ENCODE data around the gene RAB43. TPM values are rescaled to one million over a fixed set of nuclear protein-coding genes. Genes with fewer than 3 reads are reported as not detected.

The RAB43 gene
- total RNA-seq, 1 donor from 2014 or later: 53.0 TPM

- no peak for TF ChIP-seq CTCF (IDR thresholded peaks at IDR 0.05; ENCODE audit: unreplicated experiment)
- peak overlapping the region; percentile 30 for H3K27ac Mint-ChIP-seq (ENCODE audit: unreplicated experiment)
- no peak for DNase-seq (ENCODE audit: low spot score)
Measured at GRCh38 chr3:129058441-129059200, 63.0 kb downstream of the RAB43 start.

GRCh38 chr3:129057249-129057648, 64.4 kb downstream of the RAB43 start:
- DNase-seq (ENCODE audit: low spot score): no peak
- peaks cover 5% of the 10 kb centered on the region for H3K36me3 Mint-ChIP-seq (ENCODE audit: low read depth, unreplicated experiment)
- peaks cover 6% of the 10 kb centered on the region for H3K27me3 Mint-ChIP-seq (ENCODE audit: unreplicated experiment)
- H3K9me3 Mint-ChIP-seq (ENCODE audit: unreplicated experiment): no peaks in the 10 kb centered on the region
- H3K4me3 Mint-ChIP-seq (ENCODE audit: unreplicated experiment): no peak overlapping the region
- no peak for TF ChIP-seq CTCF (IDR thresholded peaks at IDR 0.05; ENCODE audit: unreplicated experiment)
- peaks cover 43% of the 10 kb centered on the region for H3K4me1 Mint-ChIP-seq (ENCODE audit: unreplicated experiment)
- H3K27ac Mint-ChIP-seq (ENCODE audit: unreplicated experiment): no peak overlapping the region

More at GRCh38 chr3:129058441-129059200, 63.0 kb downstream of the RAB43 start:
- Mint-ChIP-seq H3K4me3 (ENCODE audit: unreplicated experiment) (no peak overlapping the region), H3K4me1 (ENCODE audit: unreplicated experiment) (peaks cover 38% of the 10 kb centered on the region), H3K36me3 (ENCODE audit: low read depth, unreplicated experiment) (peaks cover 5% of the 10 kb centered on the region), H3K27me3 (ENCODE audit: unreplicated experiment) (peaks cover 6% of the 10 kb centered on the region), H3K9me3 (ENCODE audit: unreplicated experiment) (no peaks in the 10 kb centered on the region)

GRCh38 chr3:129056451-129057173, 65.0 kb downstream of the RAB43 start:
- TF ChIP-seq CTCF (IDR thresholded peaks at IDR 0.05; ENCODE audit: unreplicated experiment): no peak
- DNase-seq (ENCODE audit: low spot score): no peak
- peak overlapping the region; percentile 22 for H3K27ac Mint-ChIP-seq (ENCODE audit: unreplicated experiment)
- no peak overlapping the region for H3K4me3 Mint-ChIP-seq (ENCODE audit: unreplicated experiment)
- no peaks in the 10 kb centered on the region for H3K9me3 Mint-ChIP-seq (ENCODE audit: unreplicated experiment)
- H3K36me3 Mint-ChIP-seq (ENCODE audit: low read depth, unreplicated experiment): peaks cover 5% of the 10 kb centered on the region
- peaks cover 6% of the 10 kb centered on the region for H3K27me3 Mint-ChIP-seq (ENCODE audit: unreplicated experiment)
- peaks cover 46% of the 10 kb centered on the region for H3K4me1 Mint-ChIP-seq (ENCODE audit: unreplicated experiment)

- H3K4me1 Mint-ChIP-seq (ENCODE audit: unreplicated experiment): peaks cover 42% of the 10 kb centered on the region
- no peak overlapping the region for H3K4me3 Mint-ChIP-seq (ENCODE audit: unreplicated experiment)
- TF ChIP-seq CTCF (IDR thresholded peaks at IDR 0.05; ENCODE audit: unreplicated experiment): no peak
- H3K9me3 Mint-ChIP-seq (ENCODE audit: unreplicated experiment): no peaks in the 10 kb centered on the region
- peaks cover 6% of the 10 kb centered on the region for H3K27me3 Mint-ChIP-seq (ENCODE audit: unreplicated experiment)
- no peak for DNase-seq (ENCODE audit: low spot score)
- peak overlapping the region; percentile 44 for H3K27ac Mint-ChIP-seq (ENCODE audit: unreplicated experiment)
- H3K36me3 Mint-ChIP-seq (ENCODE audit: low read depth, unreplicated experiment): peaks cover 5% of the 10 kb centered on the region
Measured at GRCh38 chr3:129054605-129055104, 66.9 kb downstream of the RAB43 start.

All from endothelial cell (in vitro differentiated cells).